ENCODE measurements around the gene CASD1.

- no peak for TF ChIP-seq CTCF (IDR thresholded peaks at IDR 0.05)
- TF ChIP-seq POLR2A (IDR thresholded peaks at IDR 0.05), result no peak
Observed at GRCh38 chr7:94510582-94511496, 1.2 kb downstream of the CASD1 start.
